Measurements from ENCODE around the gene MAPK4.

Gene MAPK4

DNA sequence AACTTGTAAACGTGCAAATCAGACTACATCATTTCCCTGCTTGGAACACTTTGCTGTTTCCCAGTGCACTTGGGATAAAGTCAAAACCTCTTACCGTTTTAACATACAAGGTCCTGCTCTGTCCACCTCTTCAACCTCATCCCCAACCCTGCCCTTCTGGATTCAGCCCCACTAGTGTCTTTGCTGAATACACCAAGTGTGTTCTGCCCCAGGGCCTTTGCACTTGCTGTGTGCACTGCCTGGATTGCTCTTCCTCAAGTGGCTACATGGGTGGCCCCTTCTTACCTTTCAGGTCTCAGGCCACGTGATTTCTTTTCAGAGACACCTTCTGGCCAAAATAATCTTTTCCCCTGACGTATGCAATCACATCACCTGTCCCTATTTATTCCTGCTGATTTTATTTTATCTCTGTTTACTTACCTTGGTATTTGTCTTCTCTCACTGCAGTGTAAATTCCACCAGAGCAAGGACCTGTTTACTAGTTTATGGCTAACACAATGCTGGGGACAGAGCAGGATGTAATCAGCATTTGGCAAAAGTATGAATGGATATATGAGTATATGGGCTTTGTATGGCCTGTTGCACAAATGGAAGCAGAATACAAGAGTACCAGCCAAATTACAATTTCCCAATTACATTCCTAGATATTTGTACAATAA lies 63.9 kb downstream of the MAPK4 start:
- no peak for DNase-seq (ENCODE audit: low read depth, low spot score)

DNA sequence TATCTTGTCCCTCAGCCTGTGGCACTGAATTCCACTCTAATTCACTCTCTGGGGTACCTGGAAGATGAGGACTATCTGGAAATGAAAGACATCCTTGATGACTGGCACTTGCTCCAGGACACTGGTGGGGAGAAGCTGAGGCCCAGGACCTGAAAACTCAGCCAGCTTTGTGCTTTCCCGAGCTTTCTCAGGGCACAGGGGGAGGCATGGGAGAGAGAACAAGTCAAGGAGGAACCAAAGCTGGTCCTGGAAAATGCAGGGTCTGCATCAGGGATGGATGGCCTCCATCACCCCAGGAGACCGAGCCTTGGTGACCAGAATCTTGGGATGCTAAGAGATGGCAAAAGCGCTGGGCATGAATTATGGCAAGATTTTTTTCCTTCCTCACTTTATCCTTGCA lies 65.1 kb downstream of the MAPK4 start:
- DNase-seq (ENCODE audit: low read depth, low spot score): no peak

DNA sequence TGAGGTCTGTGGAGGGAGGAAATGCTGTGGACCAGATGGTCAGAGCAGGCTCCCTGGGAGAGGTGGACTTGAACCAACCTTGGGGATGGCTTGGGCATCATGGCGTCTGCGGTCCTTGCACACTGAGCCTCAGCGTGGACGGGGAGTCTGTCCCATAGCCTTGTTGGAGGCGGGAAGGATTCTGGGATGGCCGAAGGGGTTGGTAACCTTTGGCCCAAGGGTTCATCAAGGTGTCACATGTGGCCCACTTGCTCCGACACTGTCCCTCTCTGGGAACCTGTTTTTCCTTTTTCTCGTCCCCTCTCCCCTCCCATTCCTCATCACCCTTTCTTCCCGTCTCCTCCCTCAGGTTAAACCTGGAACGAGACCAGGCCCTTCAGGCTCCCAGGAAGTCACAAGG lies 66.4 kb downstream of the MAPK4 start:
- no peak for DNase-seq (ENCODE audit: low read depth, low spot score)

DNA sequence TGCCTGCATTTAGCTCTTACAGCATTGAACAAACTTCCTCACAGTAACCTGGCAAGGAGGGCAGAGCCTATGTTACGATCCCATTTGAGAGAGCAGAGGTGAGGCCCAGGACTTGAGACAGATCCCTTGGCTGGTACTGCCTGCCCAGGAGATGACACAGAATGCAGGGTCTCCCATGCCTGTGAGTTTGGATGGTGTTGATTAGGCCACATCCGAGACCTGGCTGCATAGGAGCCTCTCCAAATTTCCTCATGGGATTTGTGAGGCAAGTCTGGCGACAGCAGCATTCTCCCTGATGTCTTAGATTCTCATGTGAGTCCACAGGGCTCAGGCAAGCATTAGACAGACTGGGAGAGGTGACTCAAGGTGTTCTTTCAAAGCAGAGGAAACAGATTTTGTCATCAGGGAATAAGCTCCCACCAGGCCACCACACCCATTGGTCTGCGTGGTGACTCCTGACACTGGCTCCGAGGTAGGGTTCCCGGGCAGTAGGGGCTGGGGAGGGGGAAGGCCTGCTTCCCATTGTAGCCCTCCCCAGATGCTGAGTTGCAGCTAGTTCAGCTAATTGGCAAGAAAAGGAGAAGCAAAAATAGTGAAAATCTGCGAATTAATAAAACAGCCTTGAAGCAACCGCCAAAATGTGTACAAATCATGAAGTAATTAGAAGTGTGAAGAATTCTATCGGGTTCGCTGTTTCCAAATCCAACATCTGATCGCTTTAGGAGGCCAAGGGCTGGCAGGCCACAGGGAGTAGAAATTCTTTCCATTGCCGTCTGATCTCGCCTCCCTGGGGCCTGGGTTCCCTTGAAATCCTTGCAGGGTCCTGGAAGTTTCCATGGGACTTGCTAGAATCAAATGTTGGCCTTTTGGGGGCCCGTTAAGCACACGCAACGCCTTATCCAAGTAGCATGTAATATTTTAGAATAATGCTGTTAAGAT lies 68.0 kb downstream of the MAPK4 start:
- no peak for DNase-seq (ENCODE audit: low read depth, low spot score)

DNA sequence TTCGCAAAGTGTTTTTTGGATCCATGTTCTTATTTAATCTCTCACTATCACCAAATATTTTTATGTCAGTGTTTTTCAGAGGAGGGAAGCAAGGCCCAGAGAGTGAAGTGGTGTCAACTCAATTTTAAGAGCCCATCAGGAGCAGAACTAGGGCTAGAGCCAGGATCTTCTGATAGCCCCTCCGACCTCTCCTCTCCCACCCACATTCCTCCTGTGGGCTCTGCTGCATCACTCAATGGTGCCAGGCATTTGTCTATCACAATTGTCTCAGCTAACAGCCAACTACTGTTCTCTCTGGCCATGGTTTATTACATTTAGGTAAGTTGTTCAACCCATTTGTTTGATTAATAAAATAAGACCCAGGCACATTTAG lies 68.6 kb downstream of the MAPK4 start:
- no peak for DNase-seq (ENCODE audit: low read depth, low spot score)

DNA sequence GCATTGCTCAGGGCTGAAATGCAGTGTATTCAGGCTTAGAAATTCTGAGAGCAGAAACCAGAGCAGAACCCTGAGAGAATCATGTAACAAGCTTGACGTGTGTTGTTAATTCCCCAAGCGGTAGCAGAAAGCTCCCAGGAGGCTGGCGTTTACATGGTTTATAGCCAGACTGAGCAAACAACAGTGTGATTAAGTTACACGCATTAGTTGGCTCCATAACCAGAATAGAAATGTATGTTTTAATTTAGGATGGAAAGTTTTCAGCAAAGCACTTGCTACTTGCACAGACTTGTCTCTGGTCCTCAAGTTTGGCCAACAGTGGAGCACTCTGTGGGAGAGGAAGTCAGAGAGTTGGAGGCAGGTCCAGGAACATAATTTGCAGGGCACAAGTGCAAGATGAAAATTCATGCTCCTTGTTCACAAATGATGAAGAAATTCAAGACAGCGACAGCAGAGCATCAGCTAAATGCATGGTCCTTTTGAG lies 69.3 kb downstream of the MAPK4 start:
- no peak for DNase-seq (ENCODE audit: low read depth, low spot score)

DNA sequence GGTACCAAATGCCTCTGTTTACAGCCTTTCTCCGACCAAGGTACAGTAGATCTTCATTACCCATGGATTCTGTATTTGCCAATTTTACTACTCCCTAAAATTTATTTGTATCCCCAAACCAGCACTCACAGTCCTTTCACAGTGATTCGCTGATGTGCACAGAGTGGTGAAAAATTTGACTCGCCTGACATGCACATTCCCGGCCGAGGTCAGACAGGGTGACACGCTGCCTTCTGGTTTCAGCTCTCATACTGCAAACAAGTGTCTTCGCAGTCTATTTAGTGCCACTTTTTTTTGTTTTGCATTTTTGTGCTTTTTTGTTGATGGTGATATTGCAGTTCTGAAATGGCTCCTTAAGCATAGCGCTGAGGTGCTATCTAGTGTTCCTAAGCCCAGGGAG lies 71.0 kb downstream of the MAPK4 start:
- no peak for DNase-seq (ENCODE audit: low read depth, low spot score)

DNA sequence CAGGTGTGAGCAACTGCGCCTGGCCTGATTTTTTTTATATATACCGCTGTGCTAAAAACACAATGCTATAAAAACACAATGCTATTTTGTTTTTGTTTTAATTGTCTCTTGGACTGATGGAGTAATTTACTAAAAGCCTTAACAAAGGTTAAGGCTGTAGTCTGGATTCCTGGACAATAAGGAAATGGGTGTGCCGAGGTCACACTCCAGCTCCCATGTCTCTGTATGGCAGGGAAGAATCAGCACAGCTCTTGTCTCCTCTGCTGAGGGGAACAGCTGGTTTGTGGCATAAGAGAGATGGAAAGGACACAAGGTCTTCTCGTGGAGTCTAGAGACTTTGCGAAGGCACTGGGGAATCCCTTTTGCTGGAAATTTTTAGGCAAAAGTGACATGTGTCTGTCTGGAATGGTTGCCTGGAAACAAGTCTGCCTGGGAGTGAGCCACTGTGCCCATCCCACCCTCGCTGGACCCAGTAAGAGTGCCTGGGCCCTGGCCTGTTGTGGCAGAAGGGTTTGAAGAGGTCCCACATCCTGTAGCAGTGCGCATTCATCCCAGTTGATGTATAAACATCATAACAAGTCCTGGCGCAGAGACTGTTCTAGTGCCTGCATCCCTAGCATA lies 73.1 kb downstream of the MAPK4 start:
- no peak for DNase-seq (ENCODE audit: low read depth, low spot score)

DNA sequence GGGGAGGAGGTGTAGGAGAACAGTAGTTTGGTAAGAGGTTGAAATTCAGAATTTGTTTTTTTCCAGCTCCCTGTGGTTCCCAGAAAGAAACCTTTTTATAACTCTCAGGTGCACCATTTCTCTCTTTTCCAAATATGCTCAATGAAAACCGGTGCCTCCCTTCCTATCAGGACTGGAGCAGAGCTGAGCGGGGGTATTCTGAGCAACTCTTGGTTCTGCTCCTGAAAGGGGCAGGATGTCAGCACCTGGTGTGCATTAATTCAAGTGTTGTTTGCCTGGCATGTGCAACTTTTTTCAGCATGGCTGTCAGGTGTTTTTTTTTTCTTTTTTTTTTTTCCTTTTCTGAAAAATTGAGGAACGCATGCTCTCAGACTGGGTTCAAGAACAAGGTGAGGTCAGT lies 74.1 kb downstream of the MAPK4 start:
- DNase-seq (ENCODE audit: low read depth, low spot score): no peak

DNA sequence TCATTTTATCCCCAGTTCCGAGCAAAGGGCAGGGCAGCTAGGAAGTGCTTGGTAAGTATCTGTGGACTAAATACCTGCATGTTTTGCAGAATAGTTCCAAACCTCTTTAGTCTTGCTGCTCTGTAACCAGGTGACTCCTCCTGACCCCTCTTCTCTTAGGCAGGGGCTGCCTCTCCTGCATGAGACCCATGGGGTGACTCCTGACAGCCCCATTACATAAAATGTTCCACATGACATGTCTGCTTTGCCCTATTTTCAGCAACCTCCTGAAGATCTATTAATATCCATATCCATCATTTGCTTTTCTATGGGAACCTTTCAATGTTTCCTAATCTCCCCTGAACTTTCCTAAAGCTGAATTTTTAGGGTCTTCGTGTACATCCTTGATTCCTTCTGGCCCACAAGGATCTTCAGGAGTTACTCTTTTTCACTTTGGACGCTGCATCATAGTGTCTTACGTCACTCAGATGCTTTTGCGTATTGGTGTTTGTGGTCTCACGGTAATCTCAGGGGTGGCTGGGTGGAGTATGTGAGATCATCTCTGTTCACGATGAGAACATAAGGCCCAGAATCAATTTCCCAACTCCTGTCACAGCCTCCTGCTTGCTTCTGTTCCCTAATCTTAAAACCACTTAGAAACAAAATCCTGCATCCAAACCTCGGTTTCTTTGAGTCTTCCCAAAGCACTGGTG lies 76.6 kb downstream of the MAPK4 start:
- no peak for DNase-seq (ENCODE audit: low read depth, low spot score)

DNA sequence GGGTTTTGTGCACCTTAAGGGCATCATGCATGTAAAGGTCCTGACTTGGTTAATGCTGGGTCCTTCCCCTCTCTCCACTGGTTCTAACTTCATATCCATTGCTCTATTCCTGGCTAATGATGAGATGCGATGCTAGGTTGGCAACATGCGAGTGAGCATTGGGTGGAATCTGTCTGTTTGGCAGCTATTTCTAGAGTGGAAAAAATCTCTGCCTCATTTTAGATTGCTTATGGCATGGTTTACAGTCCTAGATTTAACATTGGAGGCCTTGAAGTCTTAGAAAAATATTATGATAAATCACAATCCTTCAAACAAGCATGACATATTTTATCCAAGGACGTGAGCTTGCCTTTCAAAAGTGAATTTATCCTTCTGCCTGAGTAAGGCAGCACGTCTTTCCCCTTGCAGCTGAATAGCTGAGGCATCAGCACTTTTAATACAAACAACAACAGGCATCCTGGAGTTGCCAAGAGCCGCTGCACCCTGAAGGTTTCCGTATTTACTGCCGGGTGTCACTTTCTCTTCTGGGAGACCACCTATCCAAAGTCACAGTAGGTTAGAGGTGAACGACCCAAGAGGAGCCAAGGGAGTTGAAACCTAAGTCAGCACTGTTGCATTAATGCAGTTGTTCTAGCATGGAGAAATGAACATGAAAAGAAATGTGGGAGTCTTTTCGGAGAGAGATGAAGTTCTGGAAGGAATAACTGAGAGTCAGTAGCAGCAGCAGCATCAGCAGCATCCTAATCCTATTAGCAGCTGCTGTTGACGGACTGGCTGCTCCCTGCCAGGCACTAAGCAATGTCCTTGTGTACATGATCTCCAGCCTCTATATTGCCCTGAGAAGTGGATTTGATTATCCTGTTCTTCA lies 78.4 kb downstream of the MAPK4 start:
- DNase-seq (ENCODE audit: low read depth, low spot score): no peak

DNA sequence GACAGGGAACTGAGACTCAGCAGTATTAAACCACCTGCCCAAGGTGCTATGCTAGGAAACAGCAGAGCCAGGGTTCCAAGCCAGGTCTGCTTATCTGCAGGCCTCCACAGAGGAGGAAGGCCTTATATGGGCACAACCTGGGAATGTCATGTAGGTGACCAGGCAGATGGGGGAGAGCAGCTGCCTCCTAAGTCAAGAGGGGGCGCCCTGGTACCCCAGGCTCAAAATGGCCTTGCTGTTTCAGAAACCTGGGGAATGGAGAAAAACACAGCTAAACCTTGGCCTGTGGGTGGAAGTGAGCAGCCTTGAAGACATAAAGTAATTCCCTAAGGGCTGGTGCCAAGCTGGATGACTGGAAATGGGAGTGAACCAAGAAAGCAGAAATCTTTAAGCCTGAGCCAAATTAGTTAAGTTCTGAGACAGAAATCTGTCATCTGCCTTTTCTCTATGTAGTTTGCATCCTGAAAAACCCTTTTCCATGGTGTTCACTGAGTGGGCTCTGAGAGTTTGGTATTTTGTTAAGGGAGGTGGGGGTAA lies 79.1 kb downstream of the MAPK4 start:
- no peak for DNase-seq (ENCODE audit: low read depth, low spot score)

DNA sequence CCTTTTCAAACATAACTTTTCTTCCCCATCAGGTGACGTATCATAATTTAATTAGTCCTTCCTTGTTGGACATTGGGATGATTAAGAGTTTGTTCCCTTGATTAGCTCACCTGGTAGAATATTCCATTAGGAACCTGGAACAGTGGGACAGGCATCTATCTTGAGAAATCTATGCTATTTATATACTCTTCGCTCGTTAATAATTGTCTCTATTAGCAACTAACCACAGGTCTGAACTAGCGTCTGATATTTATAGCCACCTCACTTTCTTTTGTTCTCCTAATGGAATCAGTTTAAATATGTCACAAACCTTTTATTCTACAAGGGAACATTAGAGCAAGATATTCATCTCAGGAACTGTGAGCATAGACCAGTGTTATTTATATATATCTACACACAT lies 79.8 kb downstream of the MAPK4 start:
- DNase-seq (ENCODE audit: low read depth, low spot score): no peak

DNA sequence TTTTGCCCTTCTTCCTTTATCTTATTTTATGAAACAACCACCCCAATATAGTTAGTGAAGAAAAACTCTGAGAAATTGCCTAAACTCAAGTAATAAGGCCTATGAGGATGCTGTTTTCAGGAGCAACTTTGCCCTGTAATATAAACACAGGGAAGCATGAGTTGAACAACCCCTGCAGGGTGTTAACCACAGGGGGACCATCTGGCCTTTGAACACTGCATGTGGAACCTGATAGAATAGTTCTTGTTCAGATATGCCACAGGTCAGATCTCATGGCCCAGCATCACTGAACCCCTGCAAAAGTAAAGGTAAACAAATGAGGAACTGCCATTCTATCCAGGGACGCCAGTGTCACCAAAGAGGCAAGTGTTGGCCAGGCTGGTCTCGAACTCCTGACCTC lies 82.6 kb downstream of the MAPK4 start:
- DNase-seq (ENCODE audit: low read depth, low spot score): no peak

DNA sequence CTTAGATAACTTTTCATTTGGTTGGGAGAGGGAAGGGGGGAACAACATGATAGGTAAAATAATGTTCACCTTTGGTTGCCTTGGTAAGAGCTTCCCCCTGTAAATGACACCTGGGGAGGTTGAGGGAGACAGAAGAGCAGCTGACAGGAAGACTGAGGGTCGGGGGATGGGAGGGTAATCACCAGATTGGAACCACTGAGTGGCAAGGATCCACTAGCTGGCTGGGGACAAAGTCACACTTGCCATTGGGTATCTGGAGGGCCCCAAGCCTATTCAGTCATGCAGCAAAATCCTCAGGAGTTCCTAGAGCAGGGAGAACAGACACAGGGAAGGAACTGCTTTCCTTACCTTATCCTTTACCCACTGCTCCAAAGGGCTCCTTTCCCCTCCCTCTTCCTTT lies 84.3 kb downstream of the MAPK4 start:
- DNase-seq (ENCODE audit: low read depth, low spot score): no peak

DNA sequence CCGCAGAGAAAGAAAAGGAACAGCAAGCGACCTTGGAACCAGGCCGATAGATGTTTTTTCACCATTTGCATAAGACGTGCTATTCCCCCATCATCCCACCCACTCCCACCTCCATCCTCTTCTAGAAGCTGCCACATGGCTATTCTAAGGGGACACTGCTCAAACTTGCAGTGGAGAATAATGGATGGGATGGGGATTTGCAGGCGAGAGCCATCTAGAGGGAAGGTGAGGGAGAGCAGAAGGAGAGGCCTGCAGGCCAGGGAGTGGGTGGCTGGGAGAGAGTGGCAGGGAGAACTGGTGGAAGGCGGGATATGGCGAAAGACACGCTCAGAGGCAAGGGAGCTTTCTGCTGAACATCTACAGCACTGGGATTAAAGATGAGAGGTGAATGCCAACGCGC lies 84.9 kb downstream of the MAPK4 start:
- no peak for DNase-seq (ENCODE audit: low read depth, low spot score)

DNA sequence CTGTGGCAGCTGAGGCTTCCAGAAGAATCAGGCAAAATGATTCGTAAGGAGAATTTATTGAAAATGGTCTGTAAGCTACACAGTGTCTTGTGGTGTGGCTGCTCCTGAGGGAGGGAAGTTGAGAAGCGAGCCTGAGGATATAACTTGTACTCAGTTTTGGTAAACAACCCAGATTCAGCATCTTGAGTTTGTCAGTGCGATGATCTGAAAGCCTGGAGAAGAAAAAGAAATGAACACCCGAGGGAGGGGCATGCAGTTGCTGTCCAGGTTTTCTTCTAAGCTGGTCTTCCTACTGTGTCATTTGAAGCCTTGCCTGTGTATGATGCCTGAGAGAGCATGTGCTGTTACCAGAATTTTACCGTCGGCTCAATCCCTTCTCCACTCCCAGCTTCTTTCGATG lies 87.3 kb downstream of the MAPK4 start:
- no peak for DNase-seq (ENCODE audit: low read depth, low spot score)

DNA sequence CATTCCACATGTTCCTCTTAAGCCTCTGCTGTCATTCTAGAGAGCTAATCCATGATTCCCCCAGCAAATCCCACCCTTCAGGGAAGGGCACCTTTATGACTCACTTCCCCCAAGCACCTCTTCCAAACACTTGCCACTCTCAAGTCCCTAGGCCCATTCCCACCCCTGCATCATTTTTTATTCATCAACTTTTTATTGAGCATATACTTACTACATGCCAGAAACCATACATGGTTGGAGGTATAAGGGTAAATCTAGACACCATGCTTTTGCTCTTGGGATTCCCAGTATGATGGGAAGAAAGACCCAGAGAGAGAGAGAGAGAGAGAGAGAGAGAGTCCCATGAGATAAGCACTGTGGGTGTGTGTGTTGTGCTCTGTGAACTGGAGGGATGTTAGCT lies 87.9 kb downstream of the MAPK4 start:
- DNase-seq (ENCODE audit: low read depth, low spot score): no peak

DNA sequence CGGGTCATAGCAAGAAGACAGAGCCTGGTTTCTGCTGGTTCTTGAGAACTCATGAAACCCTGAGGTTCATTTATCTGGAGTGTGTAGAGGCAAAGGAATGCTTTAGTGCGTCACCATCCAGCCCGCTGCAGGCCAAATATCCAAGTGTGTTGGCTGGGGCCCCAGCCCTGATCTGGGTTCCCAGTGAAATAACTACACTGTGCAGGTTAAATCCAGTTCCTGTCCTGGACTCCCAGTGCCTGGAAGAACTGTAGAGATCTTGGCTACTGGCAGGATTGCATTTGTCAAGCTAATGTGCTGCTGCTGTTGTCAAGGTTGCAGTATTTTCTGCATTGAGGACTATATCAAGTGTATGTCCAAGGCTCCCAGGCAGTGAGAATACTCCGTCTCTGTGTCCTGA lies 89.9 kb downstream of the MAPK4 start:
- DNase-seq (ENCODE audit: low read depth, low spot score): no peak

DNA sequence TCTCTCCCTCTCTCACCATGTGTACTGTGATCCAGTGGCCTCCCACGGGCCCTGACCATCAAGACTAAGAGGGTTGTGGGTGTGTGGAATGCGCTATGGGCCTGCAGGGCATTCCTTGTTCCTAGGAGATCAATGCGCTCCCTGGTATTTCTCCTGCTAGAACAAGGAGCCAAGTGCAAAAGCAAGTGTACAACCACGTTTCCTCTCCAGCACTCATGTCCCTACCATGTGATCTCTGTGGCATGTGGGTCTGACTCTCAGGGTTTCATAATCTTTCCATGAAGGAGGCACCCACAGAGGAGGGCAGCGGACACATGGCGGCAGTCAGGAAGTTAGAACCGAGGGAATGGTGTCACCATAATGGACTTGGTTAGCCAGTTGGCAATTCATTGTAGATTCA lies 91.4 kb downstream of the MAPK4 start:
- no peak for DNase-seq (ENCODE audit: low read depth, low spot score)

Measured in smooth muscle cell of the brain vasculature (primary cell).